ENCODE results near the gene GRM4.

GRM4 gene

DNA sequence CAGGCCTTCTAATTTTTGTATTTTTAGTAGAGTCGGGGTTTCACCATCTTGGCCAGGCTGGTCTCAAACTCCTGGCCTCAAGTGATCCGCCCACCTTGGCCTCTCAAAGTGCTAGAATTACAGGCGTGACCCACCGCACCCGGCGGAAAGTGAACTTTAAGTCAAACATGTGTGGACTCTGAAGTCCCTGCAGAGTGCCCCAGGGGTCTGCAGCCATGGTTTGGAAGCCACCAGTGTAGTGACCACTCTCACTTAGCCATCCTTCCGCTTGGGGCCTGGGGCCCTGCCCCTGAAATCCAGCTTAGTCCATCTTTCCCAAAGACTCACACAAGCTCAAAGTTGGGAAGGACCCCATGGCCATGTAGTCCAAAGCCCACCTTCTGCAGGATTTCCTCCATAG lies 164.5 kb downstream of the GRM4 start:
- H3K4me2 ChIP-seq = no peak overlapping the region
- H3K9ac ChIP-seq = no peak overlapping the region
- H3K27me3 ChIP-seq (ENCODE audit: insufficient read depth, low read depth) = peaks cover 80% of the 10 kb centered on the region
- no peaks in the 10 kb centered on the region for H3K79me2 ChIP-seq (ENCODE audit: insufficient read depth, low read depth)
- no peak overlapping the region for H2AFZ ChIP-seq (ENCODE audit: low read depth)
- no peaks in the 10 kb centered on the region for H4K20me1 ChIP-seq (ENCODE audit: insufficient read depth)
- TF ChIP-seq, protein P1, sequence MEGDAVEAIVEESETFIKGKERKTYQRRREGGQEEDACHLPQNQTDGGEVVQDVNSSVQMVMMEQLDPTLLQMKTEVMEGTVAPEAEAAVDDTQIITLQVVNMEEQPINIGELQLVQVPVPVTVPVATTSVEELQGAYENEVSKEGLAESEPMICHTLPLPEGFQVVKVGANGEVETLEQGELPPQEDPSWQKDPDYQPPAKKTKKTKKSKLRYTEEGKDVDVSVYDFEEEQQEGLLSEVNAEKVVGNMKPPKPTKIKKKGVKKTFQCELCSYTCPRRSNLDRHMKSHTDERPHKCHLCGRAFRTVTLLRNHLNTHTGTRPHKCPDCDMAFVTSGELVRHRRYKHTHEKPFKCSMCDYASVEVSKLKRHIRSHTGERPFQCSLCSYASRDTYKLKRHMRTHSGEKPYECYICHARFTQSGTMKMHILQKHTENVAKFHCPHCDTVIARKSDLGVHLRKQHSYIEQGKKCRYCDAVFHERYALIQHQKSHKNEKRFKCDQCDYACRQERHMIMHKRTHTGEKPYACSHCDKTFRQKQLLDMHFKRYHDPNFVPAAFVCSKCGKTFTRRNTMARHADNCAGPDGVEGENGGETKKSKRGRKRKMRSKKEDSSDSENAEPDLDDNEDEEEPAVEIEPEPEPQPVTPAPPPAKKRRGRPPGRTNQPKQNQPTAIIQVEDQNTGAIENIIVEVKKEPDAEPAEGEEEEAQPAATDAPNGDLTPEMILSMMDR (conservative IDR thresholded peaks at IDR 0.05; ENCODE audit: low read depth, low read length) = no peak
- no peaks in the 10 kb centered on the region for H3K36me3 ChIP-seq (ENCODE audit: insufficient read depth)
- no peaks in the 10 kb centered on the region for H3K4me1 ChIP-seq (ENCODE audit: low read depth, poor library complexity, severe bottlenecking)
- no peak overlapping the region for H3K27ac ChIP-seq
- H3K4me3 ChIP-seq (IDR thresholded peaks at IDR 0.05; ENCODE audit: insufficient read depth, low read depth, low read length) = no peak overlapping the region

DNA sequence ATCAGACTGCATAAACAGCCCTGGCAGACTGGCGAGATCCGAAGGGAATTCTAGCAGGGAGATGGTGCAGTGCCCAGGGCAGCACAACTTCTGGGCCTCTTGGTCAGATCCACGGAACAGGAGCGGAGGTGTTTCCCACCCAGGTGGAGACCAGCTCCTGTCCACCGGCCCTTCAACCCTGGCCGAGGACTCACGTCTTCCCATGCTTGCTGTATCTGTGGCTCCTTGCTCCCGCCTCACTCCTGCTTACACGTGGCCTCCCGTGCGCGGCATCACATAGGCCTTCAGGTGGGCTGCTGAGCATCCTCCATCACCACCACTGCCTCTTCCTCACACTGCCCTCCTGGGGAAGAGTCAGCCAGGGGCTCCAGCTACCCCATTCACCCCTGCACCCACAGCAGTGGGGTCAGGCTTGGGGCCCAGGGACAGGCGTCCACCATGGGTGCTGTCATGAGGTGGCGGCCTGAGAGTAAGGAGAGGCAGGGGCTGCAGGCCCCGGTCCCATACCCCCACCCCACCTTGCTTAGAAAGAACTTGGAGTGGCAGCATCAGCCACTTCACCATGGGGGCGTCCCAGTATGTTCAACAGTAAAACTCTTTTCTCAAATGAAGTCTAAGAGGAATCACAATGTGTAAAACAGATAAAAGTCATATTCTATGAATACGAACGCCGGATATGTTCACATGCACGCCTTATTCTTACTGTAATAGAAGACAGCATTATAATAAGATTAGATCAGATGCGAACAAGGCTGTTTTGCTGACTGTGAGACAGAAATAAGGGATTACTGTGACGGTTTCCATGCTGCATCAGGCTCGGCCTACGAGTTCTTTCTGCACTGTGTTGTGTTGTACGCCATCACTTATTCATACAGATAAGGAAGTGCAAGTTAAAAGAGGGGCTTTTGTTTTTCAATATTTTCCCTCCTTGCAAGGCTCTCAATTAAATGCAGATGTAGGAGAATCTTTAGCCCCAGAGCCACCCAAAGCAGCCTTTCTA lies 165.4 kb downstream of the GRM4 start:
- Histone ChIP-seq H3K4me1 (ENCODE audit: low read depth, poor library complexity, severe bottlenecking) (no peaks in the 10 kb centered on the region), H3K4me2 (no peak overlapping the region), H3K27me3 (ENCODE audit: insufficient read depth, low read depth) (peaks cover 80% of the 10 kb centered on the region), H3K79me2 (ENCODE audit: insufficient read depth, low read depth) (no peaks in the 10 kb centered on the region), H4K20me1 (ENCODE audit: insufficient read depth) (no peaks in the 10 kb centered on the region), H3K27ac (no peak overlapping the region), H2AFZ (ENCODE audit: low read depth) (no peak overlapping the region), H3K4me3 (IDR thresholded peaks at IDR 0.05; ENCODE audit: insufficient read depth, low read depth, low read length) (no peak overlapping the region), H3K36me3 (ENCODE audit: insufficient read depth) (no peaks in the 10 kb centered on the region), H3K9ac (no peak overlapping the region)
- TF ChIP-seq, protein P1 (conservative IDR thresholded peaks at IDR 0.05; ENCODE audit: low read depth, low read length) = no peak

DNA sequence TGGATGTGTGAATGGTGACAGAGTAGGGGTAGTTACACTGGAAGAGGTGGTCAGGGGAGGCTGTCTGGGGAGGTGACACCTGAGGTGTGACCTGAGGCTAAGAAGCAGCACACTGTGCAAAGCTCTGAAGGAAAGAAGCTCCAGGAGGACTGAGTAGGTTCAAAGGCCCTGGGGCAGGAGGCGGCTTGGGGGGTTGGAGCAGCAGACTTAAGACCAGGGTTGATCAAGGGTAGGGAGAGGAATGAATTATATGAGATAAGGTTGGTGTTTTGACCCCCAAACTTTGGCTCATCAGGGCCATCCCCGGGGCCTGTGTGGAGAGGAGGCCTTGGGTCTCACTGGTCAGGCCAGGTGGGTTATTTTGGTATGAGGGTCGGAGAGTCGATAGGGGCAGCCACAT lies 166.1 kb downstream of the GRM4 start:
- peaks cover 73% of the 10 kb centered on the region for H3K27me3 ChIP-seq (ENCODE audit: insufficient read depth, low read depth)
- H3K4me3 ChIP-seq (IDR thresholded peaks at IDR 0.05; ENCODE audit: insufficient read depth, low read depth, low read length) = no peak overlapping the region
- no peaks in the 10 kb centered on the region for H4K20me1 ChIP-seq (ENCODE audit: insufficient read depth)
- no peaks in the 10 kb centered on the region for H3K79me2 ChIP-seq (ENCODE audit: insufficient read depth, low read depth)
- H2AFZ ChIP-seq (ENCODE audit: low read depth) = no peak overlapping the region
- no peak overlapping the region for H3K4me2 ChIP-seq
- TF ChIP-seq, protein P1 (conservative IDR thresholded peaks at IDR 0.05; ENCODE audit: low read depth, low read length) = no peak
- H3K27ac ChIP-seq = no peak overlapping the region
- H3K4me1 ChIP-seq (ENCODE audit: low read depth, poor library complexity, severe bottlenecking) = no peaks in the 10 kb centered on the region
- no peak overlapping the region for H3K9ac ChIP-seq
- no peaks in the 10 kb centered on the region for H3K36me3 ChIP-seq (ENCODE audit: insufficient read depth)

DNA sequence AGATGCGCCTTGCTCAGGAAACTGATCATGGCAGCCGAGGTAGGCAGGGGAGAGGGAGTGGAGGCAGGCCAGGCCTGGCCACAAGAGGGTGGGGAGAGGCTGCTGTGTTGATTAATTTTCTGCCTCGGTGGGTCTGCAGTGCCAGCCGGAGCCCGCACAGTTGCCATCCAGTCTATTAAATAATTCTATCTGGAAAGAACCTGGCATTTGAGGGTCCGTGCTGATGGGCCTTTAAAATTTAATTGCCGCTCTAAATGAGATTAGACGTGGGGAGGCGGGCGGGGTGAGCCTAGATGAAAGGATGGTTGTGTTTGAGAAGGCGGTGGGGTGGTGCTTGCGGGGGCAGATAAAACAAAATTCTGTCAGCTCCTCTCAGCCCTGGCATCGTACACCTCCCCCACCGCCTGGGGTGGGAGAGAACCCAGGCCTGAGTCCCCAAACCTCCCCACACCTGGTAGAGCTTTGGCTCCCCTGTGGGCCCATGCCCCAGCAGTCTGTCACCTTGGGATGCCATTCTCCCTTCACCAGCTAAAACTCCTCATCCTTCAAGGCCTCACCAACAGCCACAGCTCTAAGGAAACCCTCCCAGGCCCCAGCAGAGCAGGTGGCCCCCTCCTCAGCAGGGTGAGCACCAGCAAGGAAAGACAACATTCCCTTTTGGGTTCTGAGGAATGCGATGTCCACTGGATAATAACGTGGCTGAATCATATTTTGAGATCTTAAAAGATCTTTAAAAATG lies 167.3 kb downstream of the GRM4 start:
- no peak overlapping the region for H3K27ac ChIP-seq
- no peaks in the 10 kb centered on the region for H3K4me1 ChIP-seq (ENCODE audit: low read depth, poor library complexity, severe bottlenecking)

More for the DNA sequence above, 167.3 kb downstream of the GRM4 start:
- Histone ChIP-seq H4K20me1 (ENCODE audit: insufficient read depth) (no peaks in the 10 kb centered on the region), H2AFZ (ENCODE audit: low read depth) (no peak overlapping the region), H3K36me3 (ENCODE audit: insufficient read depth) (no peaks in the 10 kb centered on the region), H3K27me3 (ENCODE audit: insufficient read depth, low read depth) (peaks cover 73% of the 10 kb centered on the region), H3K4me2 (no peak overlapping the region), H3K79me2 (ENCODE audit: insufficient read depth, low read depth) (no peaks in the 10 kb centered on the region), H3K9ac (no peak overlapping the region), H3K4me3 (IDR thresholded peaks at IDR 0.05; ENCODE audit: insufficient read depth, low read depth, low read length) (no peak overlapping the region)
- TF ChIP-seq, protein P1 (conservative IDR thresholded peaks at IDR 0.05; ENCODE audit: low read depth, low read length) = no peak
